GM19324 (cell line): ENCODE results near the gene SAP30L.

Experiments used
- ATAC-seq: cut with Tn5 transposase; IDR thresholded peaks from one replicate; pipeline ENCODE4 v1.9.1; 2021; ENCODE audit warnings: mild to moderate bottlenecking, moderate library complexity; ENCODE audit not compliant: unreplicated experiment, low FRiP score

SAP30L gene

GRCh38 chr5:154460172-154460571, 14.4 kb downstream of the SAP30L start:
- ATAC-seq, result no peak

- ATAC-seq, result no peak
These were observed 15.7 kb downstream of the SAP30L start for GRCh38 chr5:154461531-154461930.

GRCh38 chr5:154464438-154464837, 18.6 kb downstream of the SAP30L start:
- ATAC-seq, result no peak

GRCh38 chr5:154465169-154465568, 19.4 kb downstream of the SAP30L start:
- ATAC-seq, result no peak

GRCh38 chr5:154466147-154466546, 20.4 kb downstream of the SAP30L start:
- ATAC-seq, result no peak

- no peak for ATAC-seq
These were observed 20.9 kb downstream of the SAP30L start for GRCh38 chr5:154466671-154467070.

- ATAC-seq, result peak; percentile 89
These were observed 22.0 kb downstream of the SAP30L start for GRCh38 chr5:154467655-154468354.

- no peak for ATAC-seq
These were observed 24.3 kb downstream of the SAP30L start for GRCh38 chr5:154470137-154470536.

GRCh38 chr5:154470947-154471870, 25.4 kb downstream of the SAP30L start:
- ATAC-seq, result no peak

GRCh38 chr5:154472871-154473580, 27.2 kb downstream of the SAP30L start:
- no peak for ATAC-seq

- ATAC-seq, result no peak
These were observed 27.9 kb downstream of the SAP30L start for GRCh38 chr5:154473581-154474283.

- no peak for ATAC-seq
These were observed 28.9 kb downstream of the SAP30L start for GRCh38 chr5:154474396-154475334.

GRCh38 chr5:154475591-154476353, 30.0 kb downstream of the SAP30L start:
- ATAC-seq, result no peak

- ATAC-seq, result no peak
These were observed 30.8 kb downstream of the SAP30L start for GRCh38 chr5:154476354-154477205.

- ATAC-seq, result no peak
These were observed 31.8 kb downstream of the SAP30L start for GRCh38 chr5:154477382-154478223.

GRCh38 chr5:154478224-154478565, 32.4 kb downstream of the SAP30L start, which contains the start of gene HAND1:
TSS of gene HAND1 (minus strand) at chr5:154478227. CDS start at chr5:154478008, 219 bp downstream.
- no peak for ATAC-seq

GRCh38 chr5:154478752-154479159, 33.0 kb downstream of the SAP30L start:
- no peak for ATAC-seq
